NB4 (cell line): Measurements from ENCODE around the gene NACC2.

Experiments used
- DNase-seq: peaks from one replicate; pipeline ENCODE4 v3.0.0; 2010; ENCODE audit warnings: low read depth
- H3K4me3 ChIP-seq: one replicate; pipeline ENCODE4 v1.5.1; 2011; ENCODE audit warnings: mild to moderate bottlenecking, low read depth, low read length, moderate library complexity
- CTCF ChIP-seq: IDR thresholded peaks from one replicate; pipeline ENCODE4 v1.5.1; 2012; ENCODE audit warnings: low read depth, low read length
- MAX ChIP-seq: IDR thresholded peaks from 2 replicates; pipeline ENCODE4 v1.6.1; 2011; ENCODE audit warnings: low read depth, low read length
- MYC ChIP-seq: IDR thresholded peaks from 2 replicates; pipeline ENCODE4 v1.6.1; 2011; ENCODE audit warnings: low read depth, low read length
- POLR2A ChIP-seq: IDR thresholded peaks from 2 replicates; pipeline ENCODE4 v1.6.1; 2011; ENCODE audit warnings: mild to moderate bottlenecking; ENCODE audit not compliant: insufficient read length; ENCODE audit errors: extremely low read depth

Gene NACC2

GRCh38 chr9:136098210-136098609 lies 3.1 kb upstream of the NACC2 start:
- TF ChIP-seq MAX = no peak
- TF ChIP-seq POLR2A = no peak
- TF ChIP-seq CTCF = no peak
- TF ChIP-seq MYC = no peak
- DNase-seq = no peak
- no peak overlapping the region for H3K4me3 ChIP-seq

GRCh38 chr9:136096505-136097001 lies 1.5 kb upstream of the NACC2 start:
- H3K4me3 ChIP-seq = no peak overlapping the region
- no peak for DNase-seq

GRCh38 chr9:136093995-136094881 lies 851 bp downstream of the NACC2 start:
- peak overlapping the region; percentile 66 for H3K4me3 ChIP-seq
- peak; percentile 78 for DNase-seq
- TF ChIP-seq MYC = no peak
- TF ChIP-seq CTCF = no peak
- TF ChIP-seq POLR2A = peak; percentile 17
- peak; percentile 82 for TF ChIP-seq MAX

More at GRCh38 chr9:136096505-136097001, 1.5 kb upstream of the NACC2 start:
- no peak for TF ChIP-seq MAX
- no peak for TF ChIP-seq CTCF
- TF ChIP-seq POLR2A = no peak
- no peak for TF ChIP-seq MYC

GRCh38 chr9:136093346-136093986 lies 1.6 kb downstream of the NACC2 start:
- no peak for DNase-seq
- H3K4me3 ChIP-seq = peak overlapping the region; percentile 66
- TF ChIP-seq MAX (no peak), POLR2A (no peak), CTCF (no peak), MYC (no peak)

GRCh38 chr9:136092741-136093140 lies 2.3 kb downstream of the NACC2 start:
- TF ChIP-seq POLR2A = no peak
- TF ChIP-seq CTCF = no peak
- no peak for TF ChIP-seq MYC
- TF ChIP-seq MAX = no peak
- DNase-seq = no peak
- H3K4me3 ChIP-seq = no peak overlapping the region
